DOHH2 (cell line): ENCODE measurements around the gene USP49.

Experiments
- H3F3A ChIP-seq: fragments of 200-600 bp; sonication (generic), shearing (Covaris generic); 2 replicates; pipeline ENCODE4 v1.6.0; 2016; ENCODE audit warnings: antibody characterized with exemption, mild to moderate bottlenecking; ENCODE audit not compliant: control insufficient read depth, insufficient read depth
- H3K27ac ChIP-seq: fragments of 200-600 bp; sonication (generic); 2 replicates; pipeline ENCODE4 v1.5.1; 2014; ENCODE audit warnings: low read depth, mild to moderate bottlenecking, low read length, moderate library complexity
- H3K27me3 ChIP-seq: fragments of 200-600 bp; sonication (generic); 2 replicates; pipeline ENCODE4 v1.6.1; 2014; ENCODE audit warnings: mild to moderate bottlenecking, low read length, mixed read lengths; ENCODE audit not compliant: control insufficient read depth
- H3K36me3 ChIP-seq: fragments of 200-600 bp; sonication (generic); 2 replicates; pipeline ENCODE4 v1.6.1; 2014; ENCODE audit warnings: mild to moderate bottlenecking, low read length, moderate library complexity, mixed read lengths; ENCODE audit not compliant: control insufficient read depth
- H3K4me1 ChIP-seq: fragments of 200-600 bp; sonication (generic); 2 replicates; pipeline ENCODE4 v1.6.1; 2014; ENCODE audit warnings: mild to moderate bottlenecking, low read length, mixed read lengths; ENCODE audit not compliant: control insufficient read depth
- H3K4me2 ChIP-seq: fragments of 200-600 bp; sonication (generic); 2 replicates; pipeline ENCODE4 v1.6.0; 2014; ENCODE audit warnings: mild to moderate bottlenecking, low read length, moderate library complexity
- H3K4me3 ChIP-seq: fragments of 200-600 bp; sonication (generic); 2 replicates; pipeline ENCODE4 v1.5.1; 2014; ENCODE audit warnings: mild to moderate bottlenecking, low read length, mixed read lengths
- H3K79me2 ChIP-seq: fragments of 200-600 bp; sonication (generic); 2 replicates; pipeline ENCODE4 v1.6.1; 2014; ENCODE audit warnings: mild to moderate bottlenecking, low read length, mixed read lengths; ENCODE audit not compliant: control insufficient read depth
- H3K9me2 ChIP-seq: fragments of 200-600 bp; sonication (generic); replicated peaks from 2 replicates; pipeline ENCODE4 v1.6.1; 2014; ENCODE audit warnings: mild to moderate bottlenecking, low read length, mixed read lengths; ENCODE audit not compliant: control insufficient read depth
- H3K9me3 ChIP-seq: fragments of 200-600 bp; sonication (generic); 2 replicates; pipeline ENCODE4 v1.6.1; 2014; ENCODE audit warnings: antibody characterized with exemption, low read length, mixed read lengths; ENCODE audit not compliant: control insufficient read depth, insufficient read depth
- H4K20me1 ChIP-seq: fragments of 200-600 bp; sonication (generic); 2 replicates; pipeline ENCODE4 v1.6.0; 2014; ENCODE audit warnings: low read depth, mild to moderate bottlenecking, antibody characterized with exemption, low read length, moderate library complexity; ENCODE audit not compliant: control insufficient read depth, insufficient read depth
- EZH2phosphoT487 ChIP-seq: fragments of 200-600 bp; sonication (generic); IDR thresholded peaks from 2 replicates; pipeline ENCODE4 v1.6.1; 2017; ENCODE audit warnings: borderline replicate concordance, mild to moderate bottlenecking, antibody characterized with exemption, low read length, moderate library complexity, mixed read lengths
- TF ChIP-seq, protein P1 (sequence below): fragments of 200-600 bp; sonication (generic); IDR thresholded peaks from one replicate; pipeline ENCODE4 v1.5.1; 2014; ENCODE audit warnings: antibody characterized with exemption, mild to moderate bottlenecking, low read depth, low read length; ENCODE audit not compliant: poor library complexity, severe bottlenecking

The USP49 gene

DNA sequence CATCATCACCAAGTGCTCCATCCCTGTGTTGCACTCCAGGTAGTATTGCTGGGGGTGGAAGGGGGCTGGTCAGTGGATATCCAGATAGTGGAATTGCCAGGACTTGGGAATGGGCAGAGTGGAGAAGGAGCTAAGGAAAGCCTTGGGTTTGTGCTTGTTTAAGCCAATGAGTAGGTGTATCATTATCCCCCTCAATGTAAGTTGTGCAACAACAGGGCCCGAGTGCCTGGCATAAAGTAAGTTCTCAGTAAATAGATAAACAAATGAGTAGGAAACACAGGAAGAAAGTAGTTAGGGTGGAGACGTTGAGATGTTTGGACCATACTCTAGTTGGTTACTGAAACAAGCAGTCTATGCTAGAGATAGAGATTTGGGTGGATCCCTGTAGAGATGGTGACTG, 36.6 kb upstream of the USP49 start:
- Histone ChIP-seq H3K4me1 (peaks cover 57% of the 10 kb centered on the region), H3K4me3 (no peak overlapping the region), H3K4me2 (no peak overlapping the region), H3K9me2 (no peaks in the 10 kb centered on the region), H3K9me3 (no peaks in the 10 kb centered on the region), H3K79me2 (peaks cover 75% of the 10 kb centered on the region), H3F3A (peaks cover 47% of the 10 kb centered on the region), H4K20me1 (peaks cover 3% of the 10 kb centered on the region; the same call in 1 of the 2 replicates), H3K27ac (no peak overlapping the region; the same call in 1 of the 2 replicates), H3K36me3 (peaks cover 100% of the 10 kb centered on the region), H3K27me3 (no peaks in the 10 kb centered on the region)
- TF ChIP-seq, protein P1, sequence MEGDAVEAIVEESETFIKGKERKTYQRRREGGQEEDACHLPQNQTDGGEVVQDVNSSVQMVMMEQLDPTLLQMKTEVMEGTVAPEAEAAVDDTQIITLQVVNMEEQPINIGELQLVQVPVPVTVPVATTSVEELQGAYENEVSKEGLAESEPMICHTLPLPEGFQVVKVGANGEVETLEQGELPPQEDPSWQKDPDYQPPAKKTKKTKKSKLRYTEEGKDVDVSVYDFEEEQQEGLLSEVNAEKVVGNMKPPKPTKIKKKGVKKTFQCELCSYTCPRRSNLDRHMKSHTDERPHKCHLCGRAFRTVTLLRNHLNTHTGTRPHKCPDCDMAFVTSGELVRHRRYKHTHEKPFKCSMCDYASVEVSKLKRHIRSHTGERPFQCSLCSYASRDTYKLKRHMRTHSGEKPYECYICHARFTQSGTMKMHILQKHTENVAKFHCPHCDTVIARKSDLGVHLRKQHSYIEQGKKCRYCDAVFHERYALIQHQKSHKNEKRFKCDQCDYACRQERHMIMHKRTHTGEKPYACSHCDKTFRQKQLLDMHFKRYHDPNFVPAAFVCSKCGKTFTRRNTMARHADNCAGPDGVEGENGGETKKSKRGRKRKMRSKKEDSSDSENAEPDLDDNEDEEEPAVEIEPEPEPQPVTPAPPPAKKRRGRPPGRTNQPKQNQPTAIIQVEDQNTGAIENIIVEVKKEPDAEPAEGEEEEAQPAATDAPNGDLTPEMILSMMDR, result no peak
- no peak for TF ChIP-seq EZH2phosphoT487

DNA sequence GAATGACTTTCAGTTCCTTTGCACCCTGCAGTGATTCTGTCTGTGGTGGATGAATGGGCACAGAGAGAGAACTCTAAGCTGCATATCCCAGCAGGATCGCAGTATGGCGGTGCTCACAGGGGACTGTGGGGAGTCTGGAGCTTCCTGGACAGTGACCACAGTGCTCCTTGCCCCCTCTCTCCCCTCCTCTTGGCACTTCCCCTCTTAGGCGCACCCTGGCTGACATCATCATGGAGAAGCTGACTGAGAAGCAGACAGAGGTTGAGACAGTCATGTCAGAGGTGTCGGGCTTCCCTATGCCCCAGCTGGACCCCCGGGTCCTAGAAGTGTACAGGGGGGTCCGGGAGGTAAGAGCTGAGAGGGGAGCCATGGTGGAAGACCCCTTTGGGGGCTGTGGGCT, 34.7 kb upstream of the USP49 start:
- Histone ChIP-seq H3K27ac (no peak overlapping the region), H3K79me2 (peaks cover 73% of the 10 kb centered on the region), H3K4me2 (no peak overlapping the region)

DNA sequence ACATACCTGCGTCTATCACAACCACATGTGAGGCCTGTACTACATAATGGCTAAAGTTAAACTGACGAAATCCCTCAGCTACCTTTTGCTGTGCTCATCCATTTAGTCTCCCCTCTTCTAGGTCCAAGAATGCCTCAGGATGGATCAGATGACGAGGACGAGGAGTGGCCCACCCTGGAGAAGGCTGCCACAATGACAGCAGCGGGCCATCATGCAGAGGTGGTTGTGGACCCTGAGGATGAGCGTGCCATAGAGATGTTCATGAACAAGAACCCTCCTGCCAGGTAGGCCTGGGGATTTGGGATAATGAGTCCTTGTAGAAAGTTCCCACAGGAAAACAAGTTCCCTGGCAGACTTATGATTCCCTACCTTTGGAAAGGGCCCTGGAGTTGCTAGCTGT, 32.1 kb upstream of the USP49 start:
- Histone ChIP-seq H3K36me3 (peaks cover 89% of the 10 kb centered on the region), H3K4me2 (no peak overlapping the region), H4K20me1 (peaks cover 6% of the 10 kb centered on the region; the same call in 1 of the 2 replicates), H3K4me3 (no peak overlapping the region), H3K9me3 (no peaks in the 10 kb centered on the region), H3K4me1 (peaks cover 36% of the 10 kb centered on the region), H3K9me2 (no peaks in the 10 kb centered on the region), H3K79me2 (peaks cover 86% of the 10 kb centered on the region), H3K27me3 (no peaks in the 10 kb centered on the region), H3F3A (peaks cover 19% of the 10 kb centered on the region), H3K27ac (no peak overlapping the region)
- TF ChIP-seq, protein P1, result no peak
- TF ChIP-seq EZH2phosphoT487, result no peak

More for the DNA sequence above, 34.7 kb upstream of the USP49 start:
- Histone ChIP-seq H3K9me3 (no peaks in the 10 kb centered on the region), H3K4me3 (no peak overlapping the region), H3K4me1 (peaks cover 39% of the 10 kb centered on the region), H3K36me3 (peaks cover 90% of the 10 kb centered on the region), H3K27me3 (no peaks in the 10 kb centered on the region), H3F3A (peaks cover 41% of the 10 kb centered on the region), H3K9me2 (no peaks in the 10 kb centered on the region), H4K20me1 (no peaks in the 10 kb centered on the region)
- TF ChIP-seq, protein P1, result no peak
- TF ChIP-seq EZH2phosphoT487, result no peak
